A549 (cell line): ENCODE data around the gene GDA.

Experiments used
- CTCF ChIP-seq: fragments of >200 bp; sonication (Bioruptor Twin); formaldehyde crosslinking; IDR thresholded peaks from 3 replicates; pipeline ENCODE4 v1.5.1; 2016
- ELK1 ChIP-seq: fragments of 150-350 bp; IDR thresholded peaks from 2 replicates; pipeline ENCODE4 v1.6.1; 2014; ENCODE audit warnings: low read depth, mild to moderate bottlenecking, low read length
- EP300 ChIP-seq, 2 experiments: fragments of >200 bp; sonication (Bioruptor Twin); formaldehyde crosslinking; IDR thresholded peaks; 2 replicates in 1 of 2; 3 replicates in 1 of 2; pipeline ENCODE4 v1.6.1; 2016 to 2017
- JUNB ChIP-seq: fragments of >200 bp; sonication (Bioruptor Twin); formaldehyde crosslinking; IDR thresholded peaks from 2 replicates; pipeline ENCODE4 v1.6.1; 2016
- PBX3 ChIP-seq: IDR thresholded peaks from 2 replicates; pipeline ENCODE4 v1.6.1; 2012
- PHF8 ChIP-seq: fragments of 200-600 bp; sonication (generic); IDR thresholded peaks from 2 replicates; pipeline ENCODE4 v1.6.1; 2016; ENCODE audit warnings: low read depth, mild to moderate bottlenecking, antibody characterized with exemption, moderate library complexity, borderline replicate concordance
- RAD21 ChIP-seq, 2 experiments: fragments of >200 bp in 1 of 2; sonication (Bioruptor Twin) in 1 of 2; formaldehyde crosslinking in 1 of 2; IDR thresholded peaks in 1 of 2; conservative IDR thresholded peaks in 1 of 2; 2 replicates in 1 of 2; 3 replicates in 1 of 2; pipeline ENCODE4 v1.6.1; 2012 to 2018; ENCODE audit warnings: inconsistent platforms in 1 of 2
- USF2 ChIP-seq: fragments of 450-650 bp; IDR thresholded peaks from 2 replicates; pipeline ENCODE4 v1.6.1; 2014; ENCODE audit warnings: antibody characterized with exemption

GRCh38 chr9:72158680-72159079 lies 9.4 kb downstream of the GDA start:
- no peak for TF ChIP-seq CTCF
- TF ChIP-seq RAD21 (conservative IDR thresholded peaks at IDR 0.05 in 1 of 2, IDR thresholded peaks at IDR 0.05 in 1 of 2): no peak
- no peak for TF ChIP-seq JUNB
- no peak for TF ChIP-seq ELK1
- TF ChIP-seq USF2: no peak
- no peak for TF ChIP-seq EP300 (IDR thresholded peaks at IDR 0.05)
- no peak for TF ChIP-seq PHF8
- no peak for TF ChIP-seq PBX3
